PFSK-1 (cell line): ENCODE results near the gene ADGRG2.

Source experiments
- POLR2AphosphoS5 ChIP-seq: IDR thresholded peaks from 2 replicates; pipeline ENCODE4 v1.6.1; 2012; ENCODE audit warnings: low read depth, mild to moderate bottlenecking, control low read depth, low read length, moderate library complexity
- TAF1 ChIP-seq: IDR thresholded peaks from 2 replicates; pipeline ENCODE4 v1.6.1; 2012; ENCODE audit warnings: low read length, control low read depth, borderline replicate concordance; ENCODE audit not compliant: insufficient read depth

DNA sequence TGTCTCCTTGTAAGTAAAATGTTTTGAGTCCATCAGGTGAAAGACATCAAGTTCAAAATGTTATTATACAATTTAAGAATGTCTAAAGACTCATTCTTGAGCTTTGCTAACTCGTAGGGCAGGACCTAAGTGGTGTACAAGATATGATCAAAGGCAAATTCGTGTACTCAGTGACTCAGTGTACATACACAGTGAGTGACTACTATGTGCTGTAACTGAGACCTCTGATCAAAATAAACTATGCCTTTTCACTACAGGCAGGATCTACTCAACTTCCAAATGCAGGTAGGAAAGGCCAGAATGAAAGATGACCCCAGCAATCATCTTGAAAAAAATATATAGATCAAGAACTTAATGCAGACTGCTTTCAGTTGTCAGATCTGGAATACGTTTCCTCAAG lies 49.9 kb downstream of the ADGRG2 start:
- TF ChIP-seq POLR2AphosphoS5, result no peak
- TF ChIP-seq TAF1, result no peak
